Measurements from ENCODE around the gene TFE3. TPM values are rescaled to one million over a fixed set of nuclear protein-coding genes. Genes with fewer than 3 reads are reported as not detected.

Gene TFE3
- polyA plus RNA-seq, 1 donor (not counting 4 experiments of a cell fraction or from before 2014, with no cell fraction given) = 13.2 TPM

DNA sequence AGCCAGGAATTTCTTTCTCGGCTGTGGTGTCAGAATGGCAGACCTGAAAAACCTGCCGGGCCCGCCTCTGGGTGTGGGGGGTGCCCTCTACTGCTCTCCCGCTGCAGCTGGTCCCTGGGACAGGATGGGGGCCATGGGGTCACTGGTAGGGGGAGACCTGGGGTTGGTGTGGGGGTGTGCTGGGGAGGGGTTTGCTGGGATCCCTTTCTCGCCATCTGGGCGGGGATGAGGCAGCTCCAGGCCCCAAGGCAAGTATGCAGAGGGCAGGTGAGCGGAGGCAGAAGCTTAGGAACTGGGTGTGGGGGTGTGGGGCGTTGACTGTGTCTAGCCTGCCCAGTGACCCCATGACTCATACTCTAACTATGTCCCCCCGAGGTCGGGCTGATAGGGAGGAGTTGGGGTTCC lies 16.5 kb upstream of the TFE3 start:
- no peaks in the 10 kb centered on the region for H4K20me1 ChIP-seq (ENCODE audit: control insufficient read depth, extremely low read depth, insufficient read depth, low read length)
- peak overlapping the region; percentile 67 for H3K4me2 ChIP-seq (ENCODE audit: control insufficient read depth, extremely low read depth, insufficient read depth, low read depth, low read length)
- peaks cover 8 to 18% of the 10 kb centered on the region in 2 experiments for H3K36me3 ChIP-seq (ENCODE audit: control insufficient read depth in 2 of 2, extremely low read depth in 1 of 2, insufficient read depth in 2 of 2, low read length in 2 of 2)
- no peaks in the 10 kb centered on the region for H3K27me3 ChIP-seq (ENCODE audit: control insufficient read depth, extremely low read depth, insufficient read depth, low read length)
- peaks cover 17% of the 10 kb centered on the region for H3K79me2 ChIP-seq (ENCODE audit: control insufficient read depth, insufficient read depth, low read length)
- no peaks in the 10 kb centered on the region for H3K9me3 ChIP-seq (ENCODE audit: control insufficient read depth, low read depth, low read length)
- H2AFZ ChIP-seq (ENCODE audit: control insufficient read depth, low read length) = no peak overlapping the region
- TF ChIP-seq EZH2 (IDR thresholded peaks at IDR 0.05; ENCODE audit: low read length) = no peak
- TF ChIP-seq, protein P1, sequence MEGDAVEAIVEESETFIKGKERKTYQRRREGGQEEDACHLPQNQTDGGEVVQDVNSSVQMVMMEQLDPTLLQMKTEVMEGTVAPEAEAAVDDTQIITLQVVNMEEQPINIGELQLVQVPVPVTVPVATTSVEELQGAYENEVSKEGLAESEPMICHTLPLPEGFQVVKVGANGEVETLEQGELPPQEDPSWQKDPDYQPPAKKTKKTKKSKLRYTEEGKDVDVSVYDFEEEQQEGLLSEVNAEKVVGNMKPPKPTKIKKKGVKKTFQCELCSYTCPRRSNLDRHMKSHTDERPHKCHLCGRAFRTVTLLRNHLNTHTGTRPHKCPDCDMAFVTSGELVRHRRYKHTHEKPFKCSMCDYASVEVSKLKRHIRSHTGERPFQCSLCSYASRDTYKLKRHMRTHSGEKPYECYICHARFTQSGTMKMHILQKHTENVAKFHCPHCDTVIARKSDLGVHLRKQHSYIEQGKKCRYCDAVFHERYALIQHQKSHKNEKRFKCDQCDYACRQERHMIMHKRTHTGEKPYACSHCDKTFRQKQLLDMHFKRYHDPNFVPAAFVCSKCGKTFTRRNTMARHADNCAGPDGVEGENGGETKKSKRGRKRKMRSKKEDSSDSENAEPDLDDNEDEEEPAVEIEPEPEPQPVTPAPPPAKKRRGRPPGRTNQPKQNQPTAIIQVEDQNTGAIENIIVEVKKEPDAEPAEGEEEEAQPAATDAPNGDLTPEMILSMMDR (optimal IDR thresholded peaks at IDR 0.05 in 1 of 3, IDR thresholded peaks at IDR 0.05 in 1 of 3, conservative IDR thresholded peaks at IDR 0.05 in 1 of 3; ENCODE audit: extremely low read depth in 1 of 3, insufficient read depth in 2 of 3, low read length in 3 of 3) = no peak
- FAIRE-seq = no peak
- no peaks in the 10 kb centered on the region for H3K9me1 ChIP-seq (ENCODE audit: control insufficient read depth, extremely low read depth, insufficient read depth, low read length)
- H3K4me3 ChIP-seq (ENCODE audit: control insufficient read depth in 2 of 3, extremely low read depth in 1 of 3, insufficient read depth in 2 of 3, low read depth in 1 of 3, low read length in 3 of 3) = peak overlapping the region; percentile 66 to 82 (median 77)
- peak overlapping the region; percentile 71 for H3K9ac ChIP-seq (ENCODE audit: control insufficient read depth, extremely low read depth, insufficient read depth, low read length)
- dilution Hi-C loops (cut with MboI; ENCODE audit: extremely low pct_ligation_motif_present, low sequenced_read_pairs) = no loop called here
- no peak for DNase-seq (ENCODE audit: low read depth, low spot score)
- peaks cover 5% of the 10 kb centered on the region for H3K4me1 ChIP-seq (ENCODE audit: control insufficient read depth, extremely low read depth, insufficient read depth, low read length)
- peak overlapping the region; percentile 52 for H3K27ac ChIP-seq (ENCODE audit: control insufficient read depth, insufficient read depth, low read length)

DNA sequence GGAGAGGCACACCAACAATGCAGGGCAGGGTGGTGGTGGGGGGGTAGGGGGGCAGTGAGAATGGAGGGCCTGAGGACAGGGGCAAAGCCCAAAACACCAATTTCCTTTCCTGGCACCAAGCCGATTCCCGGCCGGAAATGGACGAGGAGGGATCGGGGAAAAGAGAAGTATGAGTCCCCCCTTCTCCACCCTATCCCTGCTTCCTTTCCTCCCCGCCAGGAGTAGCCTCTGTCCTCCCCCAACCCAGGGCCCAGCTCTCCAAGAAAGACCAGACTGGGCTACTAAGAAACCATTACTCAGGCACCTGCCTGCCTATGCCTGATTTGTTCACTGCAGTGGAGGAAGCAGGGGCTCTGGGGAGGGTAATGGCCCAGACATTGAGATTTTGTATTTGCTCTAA lies 16.0 kb upstream of the TFE3 start:
- Histone ChIP-seq H3K79me2 (ENCODE audit: control insufficient read depth, insufficient read depth, low read length) (peaks cover 17% of the 10 kb centered on the region), H3K9ac (ENCODE audit: control insufficient read depth, extremely low read depth, insufficient read depth, low read length) (peak overlapping the region; percentile 71), H3K4me3 (ENCODE audit: control insufficient read depth in 2 of 3, extremely low read depth in 1 of 3, insufficient read depth in 2 of 3, low read depth in 1 of 3, low read length in 3 of 3) (peak overlapping the region; percentile 66 to 82 (median 77)), H3K4me1 (ENCODE audit: control insufficient read depth, extremely low read depth, insufficient read depth, low read length) (peaks cover 5% of the 10 kb centered on the region), H3K4me2 (ENCODE audit: control insufficient read depth, extremely low read depth, insufficient read depth, low read depth, low read length) (peak overlapping the region; percentile 67), H3K27me3 (ENCODE audit: control insufficient read depth, extremely low read depth, insufficient read depth, low read length) (no peaks in the 10 kb centered on the region), H4K20me1 (ENCODE audit: control insufficient read depth, extremely low read depth, insufficient read depth, low read length) (no peaks in the 10 kb centered on the region), H3K9me1 (ENCODE audit: control insufficient read depth, extremely low read depth, insufficient read depth, low read length) (no peaks in the 10 kb centered on the region), H2AFZ (ENCODE audit: control insufficient read depth, low read length) (no peak overlapping the region), H3K9me3 (ENCODE audit: control insufficient read depth, low read depth, low read length) (no peaks in the 10 kb centered on the region), H3K36me3 (ENCODE audit: control insufficient read depth in 2 of 2, extremely low read depth in 1 of 2, insufficient read depth in 2 of 2, low read length in 2 of 2) (peaks cover 8 to 18% of the 10 kb centered on the region in 2 experiments), H3K27ac (ENCODE audit: control insufficient read depth, insufficient read depth, low read length) (peak overlapping the region; percentile 52)
- dilution Hi-C loops (cut with MboI; ENCODE audit: extremely low pct_ligation_motif_present, low sequenced_read_pairs) = no loop called here
- no peak for FAIRE-seq
- DNase-seq (ENCODE audit: low read depth, low spot score) = no peak
- TF ChIP-seq EZH2 (IDR thresholded peaks at IDR 0.05; ENCODE audit: low read length) = no peak
- TF ChIP-seq, protein P1 (optimal IDR thresholded peaks at IDR 0.05 in 1 of 3, IDR thresholded peaks at IDR 0.05 in 1 of 3, conservative IDR thresholded peaks at IDR 0.05 in 1 of 3; ENCODE audit: extremely low read depth in 1 of 3, insufficient read depth in 2 of 3, low read length in 3 of 3) = no peak
